HUDEP-2 (cell line): Measurements from ENCODE around the gene FARP2.
"Not testable (repeated sequence)": the region's sequence is repeated elsewhere in the genome, so short reads cannot be mapped to it uniquely, and the experiment has no call there.

ENCODE experiments used
- DNase-seq, 76 experiments: peaks; one replicate each; lab custom pipeline; 2025; ENCODE audit not compliant: unreplicated experiment in 76 of 76; lab: John Stamatoyannopoulos, UW

Gene FARP2

DNA sequence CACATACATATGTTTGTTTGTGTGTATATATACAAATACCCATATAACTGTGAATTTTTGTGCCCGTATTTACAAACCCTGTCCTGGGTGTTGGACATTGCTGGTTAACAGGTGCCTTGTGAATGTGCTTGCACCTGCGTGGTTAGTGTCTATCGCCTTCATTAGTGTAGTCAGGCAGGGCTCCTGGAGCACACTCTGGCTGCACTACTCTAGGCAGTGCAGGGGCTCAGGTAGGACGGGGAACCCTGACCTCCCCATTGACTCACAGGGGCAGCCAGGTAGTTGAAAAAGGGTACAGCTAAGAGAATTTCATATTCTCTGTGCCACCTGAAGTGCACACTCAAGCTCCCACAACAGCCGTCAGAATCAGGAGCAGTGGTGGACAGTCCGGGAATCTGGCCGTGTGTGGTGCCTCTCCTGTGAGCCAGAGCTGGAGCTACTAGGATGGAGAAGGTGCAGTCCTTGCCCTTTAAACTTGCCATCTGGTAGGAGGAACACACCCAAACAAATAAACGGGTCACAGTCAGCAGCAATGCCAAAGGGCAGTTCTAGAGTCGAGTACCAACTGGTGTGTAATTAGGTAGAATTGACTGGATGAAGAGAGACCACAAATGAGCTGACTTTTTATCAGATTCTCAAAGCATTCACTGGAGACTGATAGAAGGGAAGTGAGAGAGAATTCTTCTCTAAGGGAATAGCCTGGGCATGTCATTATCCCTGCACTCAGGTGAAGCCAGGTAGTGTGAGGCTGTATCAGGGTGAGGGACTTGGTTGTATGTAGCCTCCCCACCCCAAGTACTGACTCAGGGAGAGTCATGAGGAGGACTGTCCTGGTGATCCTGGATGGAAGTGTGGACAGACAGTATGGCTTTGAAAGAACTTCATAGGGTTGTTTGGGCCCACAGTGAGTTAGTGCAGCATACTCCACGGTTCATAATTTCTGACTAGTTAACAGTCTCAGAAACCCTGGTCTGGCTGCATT, 44.1 kb downstream of the FARP2 start:
- DNase-seq = no peak

DNA sequence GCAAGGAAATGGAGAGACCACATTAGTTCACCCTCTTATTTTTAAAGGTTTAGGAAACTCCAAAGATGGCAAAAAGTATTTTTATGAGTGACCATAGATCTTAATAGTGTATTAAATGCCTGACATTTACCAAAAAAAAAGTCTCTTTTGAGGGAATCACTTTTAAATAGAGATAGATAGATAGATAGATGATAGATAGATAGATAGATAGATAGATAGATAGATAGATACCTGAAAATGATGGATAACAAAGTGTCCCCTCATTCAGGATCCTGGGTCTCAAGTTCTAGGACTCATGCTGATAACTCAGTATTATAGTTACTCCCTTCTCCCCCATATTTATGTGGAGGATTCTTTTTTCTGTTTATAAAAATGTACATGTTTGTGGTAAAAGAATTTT, 52.8 kb downstream of the FARP2 start:
- no peak for DNase-seq

DNA sequence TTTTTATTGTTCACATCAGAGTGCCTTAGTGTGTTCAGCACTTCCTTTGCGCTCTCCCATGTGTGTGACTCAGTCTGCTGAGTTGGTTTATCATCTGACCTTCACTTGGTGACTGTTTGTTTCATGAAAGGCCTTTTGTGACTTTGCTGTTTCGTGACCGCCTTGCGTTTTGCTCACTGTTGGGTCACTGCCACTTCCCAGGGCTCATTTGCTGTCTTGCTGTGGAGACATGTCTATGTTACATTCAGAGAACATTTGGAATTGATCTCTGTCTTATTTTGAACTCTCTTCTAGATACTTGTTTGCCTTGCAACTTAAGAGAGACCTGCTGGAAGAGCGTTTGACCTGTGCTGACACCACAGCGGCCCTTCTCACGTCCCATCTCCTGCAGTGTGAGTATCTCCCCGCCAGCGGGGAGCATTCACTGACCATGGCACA, 54.7 kb downstream of the FARP2 start:
- DNase-seq = no peak

DNA sequence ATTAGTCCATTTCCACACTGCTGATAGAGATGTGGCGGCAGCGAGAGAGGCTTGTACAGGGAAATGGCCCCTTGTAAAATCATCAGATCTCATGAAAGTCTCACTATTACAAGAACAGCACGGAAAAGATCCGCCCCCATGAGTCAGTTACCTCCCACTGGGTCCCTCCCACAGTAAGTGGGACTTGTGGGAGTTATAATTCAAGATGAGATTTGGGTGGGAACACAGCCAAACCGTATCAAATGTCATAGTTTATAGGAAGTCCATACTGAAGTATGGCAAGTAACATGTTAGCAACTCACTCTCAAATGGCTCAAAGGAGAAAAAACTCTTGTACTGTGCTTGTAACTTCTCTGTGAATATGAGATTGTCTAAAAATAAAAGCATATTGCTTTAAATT, 56.1 kb downstream of the FARP2 start:
- DNase-seq = peak in 63 of 76 experiments; percentile 7 to 89 (median 48)

DNA sequence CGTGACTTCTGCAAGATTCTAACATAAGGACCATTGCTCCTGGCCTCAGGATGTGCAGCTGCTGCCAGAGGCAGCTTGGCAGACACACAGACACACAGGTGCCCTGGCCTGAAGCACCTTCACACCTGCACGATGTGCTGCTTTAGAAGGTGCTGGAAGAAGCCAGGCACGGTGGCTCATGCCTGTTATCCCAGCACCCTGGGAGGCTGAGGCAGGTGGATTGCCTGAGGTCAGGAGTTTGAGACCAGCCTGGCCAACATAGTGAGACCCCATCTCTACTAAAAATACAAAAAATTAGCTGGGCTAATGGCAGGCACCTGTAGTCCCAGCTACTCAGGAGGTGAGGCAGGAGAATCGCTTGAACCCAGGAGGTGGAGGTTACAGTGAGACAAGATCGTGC, 57.4 kb downstream of the FARP2 start:
- not testable (repeated sequence) for DNase-seq

DNA sequence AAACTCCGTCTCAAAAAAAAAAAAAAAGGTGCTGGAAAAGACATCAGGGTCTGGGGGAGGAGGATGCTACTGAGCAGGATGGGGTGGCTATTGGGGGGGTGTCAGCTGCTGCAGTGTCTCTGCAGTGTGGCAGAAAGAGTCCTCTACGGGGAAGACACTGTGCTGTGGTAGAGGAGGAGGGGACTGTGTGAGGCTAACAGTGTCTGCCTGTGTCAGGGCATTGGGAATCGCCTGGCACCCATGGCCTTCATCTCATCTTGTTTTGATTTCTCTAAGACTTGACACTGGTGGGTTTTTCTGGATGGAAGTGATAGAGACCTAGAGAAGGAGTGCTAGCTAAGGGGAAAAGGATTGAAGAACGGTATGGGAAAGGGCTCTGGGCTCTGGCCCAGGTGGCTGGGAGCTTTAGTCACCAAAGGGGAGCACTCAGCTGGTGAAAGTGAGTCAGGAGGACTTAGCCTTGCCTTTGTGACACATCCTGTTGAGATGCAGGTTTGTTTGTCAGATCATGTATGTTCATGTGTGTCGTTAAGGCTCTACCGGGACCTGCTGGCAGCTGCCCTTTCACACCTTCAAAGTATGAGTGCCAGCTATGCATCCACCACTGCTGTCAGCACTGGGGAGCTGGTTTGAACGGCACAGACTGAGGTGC, 58.0 kb downstream of the FARP2 start:
- DNase-seq = no peak

DNA sequence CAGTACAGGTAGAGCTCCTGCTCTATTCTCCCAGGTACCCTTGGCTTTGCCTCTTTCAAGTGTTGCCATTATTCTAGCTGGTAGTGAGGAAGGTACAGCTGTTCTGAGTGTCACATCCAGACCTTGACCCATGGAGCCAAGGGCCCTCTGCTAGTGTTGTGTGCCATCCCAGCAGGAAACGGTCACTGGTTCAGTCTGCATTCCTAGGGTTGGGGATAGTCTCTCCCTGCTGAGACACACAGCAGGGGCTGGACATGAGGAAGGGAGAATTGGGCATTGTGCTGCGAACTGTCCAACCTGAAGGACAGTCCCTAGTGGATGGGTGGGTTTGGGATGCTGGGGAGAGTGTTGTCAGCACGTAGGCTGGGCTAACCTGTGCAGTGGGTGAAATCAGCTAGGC, 59.1 kb downstream of the FARP2 start:
- DNase-seq = no peak

DNA sequence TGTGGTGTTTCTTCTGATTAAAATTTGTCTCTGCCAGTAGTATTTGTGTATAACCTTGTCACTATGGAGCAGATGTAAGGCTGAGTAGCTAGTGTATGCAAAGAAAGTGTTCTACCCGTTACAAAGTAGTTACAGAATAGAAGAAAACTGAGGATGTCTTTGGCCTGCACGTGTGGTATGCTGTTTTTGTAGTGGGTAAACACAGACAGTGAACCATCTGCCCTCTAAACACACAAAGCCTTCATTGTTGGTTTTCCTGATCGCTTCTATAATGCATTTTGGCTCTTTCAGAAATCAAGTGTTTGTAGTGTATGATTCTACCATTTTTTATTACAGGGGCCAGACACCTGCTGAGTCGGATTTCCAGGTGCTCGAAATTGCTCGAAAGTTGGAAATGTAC, 61.5 kb downstream of the FARP2 start:
- no peak for DNase-seq

DNA sequence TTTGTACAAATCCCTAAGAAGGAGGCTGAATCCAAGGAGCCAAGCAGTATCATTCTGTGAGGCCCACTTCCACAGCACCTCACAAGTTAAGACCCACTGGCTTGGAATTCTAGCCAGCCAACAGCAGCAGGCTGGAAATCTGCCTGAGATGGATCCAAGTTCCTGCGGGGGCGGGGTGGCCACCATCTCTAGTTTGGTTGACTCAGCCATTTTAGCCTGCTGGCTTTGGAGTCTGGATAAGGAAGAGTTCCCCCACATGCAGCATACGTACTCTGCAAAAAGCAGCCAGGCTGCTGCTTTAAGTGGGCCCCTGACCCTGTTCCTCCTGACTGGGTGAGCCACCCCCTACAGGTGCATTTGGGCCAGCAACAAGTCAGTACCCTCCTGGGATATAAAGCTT, 65.2 kb downstream of the FARP2 start:
- no peak for DNase-seq

DNA sequence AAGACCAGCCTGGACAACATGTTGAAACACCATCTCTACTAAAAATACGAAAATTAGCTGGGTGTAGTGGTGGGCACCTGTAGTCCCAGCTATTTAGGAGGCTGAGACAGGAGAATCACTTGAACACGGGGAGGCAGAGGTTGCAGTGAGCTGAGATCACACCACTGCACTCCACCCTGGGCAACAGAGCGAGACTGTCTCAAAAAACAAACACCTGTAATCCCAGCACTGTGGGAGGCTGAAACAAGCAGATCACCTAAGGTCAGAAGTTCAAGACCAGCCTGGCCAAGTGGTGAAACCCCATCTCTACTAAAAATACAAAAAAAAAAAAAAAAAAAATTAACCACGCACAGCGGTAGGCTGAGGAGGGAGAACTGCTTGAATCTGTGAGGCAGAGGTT, 65.9 kb downstream of the FARP2 start:
- DNase-seq = not testable (repeated sequence)

DNA sequence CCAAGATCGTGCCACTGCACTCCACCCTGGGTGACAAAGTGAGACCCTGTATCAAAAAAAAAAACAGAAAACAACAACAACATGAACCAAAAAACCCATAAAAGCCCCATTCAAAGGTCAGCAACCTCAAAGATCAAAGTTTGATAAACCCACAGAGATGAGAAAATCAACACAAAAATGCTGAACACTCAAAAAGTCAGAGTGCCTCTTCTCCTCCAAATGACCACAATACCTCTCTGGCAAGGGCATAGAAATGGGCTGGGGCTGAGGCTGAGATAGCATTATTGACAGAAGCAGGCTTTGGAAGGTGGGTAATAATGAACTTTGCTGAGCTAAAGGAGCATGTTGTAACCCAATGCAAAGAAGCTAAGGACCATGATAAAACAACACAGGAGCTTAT, 66.3 kb downstream of the FARP2 start:
- no peak for DNase-seq

DNA sequence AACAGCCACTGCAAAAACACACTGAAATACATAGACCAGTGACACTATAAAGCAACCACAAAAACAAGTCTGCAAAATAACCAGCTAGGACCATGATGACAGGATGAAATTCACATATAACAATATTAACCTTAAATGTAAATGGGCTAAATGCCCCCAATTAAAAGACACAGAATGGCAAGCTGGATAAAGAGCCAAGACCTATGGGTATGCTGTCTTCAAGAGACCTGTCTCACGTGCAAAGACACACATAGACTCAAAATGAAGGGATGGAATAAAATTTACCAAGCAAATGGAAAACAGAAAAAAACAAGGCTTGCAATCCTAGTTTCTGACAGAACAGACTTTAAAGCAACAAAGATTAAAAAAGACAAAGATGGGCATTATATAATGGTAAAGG, 67.4 kb downstream of the FARP2 start:
- DNase-seq = not testable (repeated sequence)

DNA sequence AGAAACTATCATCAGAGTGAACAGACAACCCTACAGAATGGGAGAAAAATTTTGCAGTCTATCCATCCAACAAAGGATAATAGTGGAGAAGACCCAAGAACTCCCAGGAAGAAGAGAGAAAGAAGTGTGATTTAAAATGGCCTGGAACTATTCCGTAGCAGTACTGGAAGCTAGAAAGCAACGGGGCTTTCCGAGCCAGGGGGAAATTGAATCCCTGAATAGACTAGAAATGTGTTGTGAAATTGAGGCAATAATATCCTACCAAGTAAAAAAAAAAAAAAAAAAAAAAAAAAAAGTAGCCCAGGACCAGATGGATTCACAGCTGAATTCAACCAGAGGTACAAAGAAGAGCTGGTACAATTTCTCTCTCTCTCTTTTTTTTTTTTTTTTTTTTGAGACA, 69.3 kb downstream of the FARP2 start:
- DNase-seq = no peak

DNA sequence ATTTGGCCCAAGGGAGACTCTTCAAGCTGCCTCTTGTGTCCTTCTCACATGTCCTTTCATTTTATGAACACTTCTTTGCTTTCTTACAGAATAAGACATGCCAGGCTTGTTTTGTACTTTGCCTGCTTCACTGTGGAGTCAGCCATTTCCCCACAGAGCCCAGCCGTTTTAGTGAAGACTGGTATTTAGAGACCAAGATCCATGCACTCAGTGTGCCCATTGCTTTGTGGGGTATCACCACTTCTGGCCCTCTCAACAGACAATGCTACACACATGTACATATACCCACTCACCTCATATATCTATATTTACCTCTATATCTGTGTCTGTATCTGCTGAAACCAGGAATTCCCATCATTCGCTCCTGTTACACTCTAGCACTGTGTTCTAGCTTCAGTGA, 74.1 kb downstream of the FARP2 start:
- DNase-seq = no peak

DNA sequence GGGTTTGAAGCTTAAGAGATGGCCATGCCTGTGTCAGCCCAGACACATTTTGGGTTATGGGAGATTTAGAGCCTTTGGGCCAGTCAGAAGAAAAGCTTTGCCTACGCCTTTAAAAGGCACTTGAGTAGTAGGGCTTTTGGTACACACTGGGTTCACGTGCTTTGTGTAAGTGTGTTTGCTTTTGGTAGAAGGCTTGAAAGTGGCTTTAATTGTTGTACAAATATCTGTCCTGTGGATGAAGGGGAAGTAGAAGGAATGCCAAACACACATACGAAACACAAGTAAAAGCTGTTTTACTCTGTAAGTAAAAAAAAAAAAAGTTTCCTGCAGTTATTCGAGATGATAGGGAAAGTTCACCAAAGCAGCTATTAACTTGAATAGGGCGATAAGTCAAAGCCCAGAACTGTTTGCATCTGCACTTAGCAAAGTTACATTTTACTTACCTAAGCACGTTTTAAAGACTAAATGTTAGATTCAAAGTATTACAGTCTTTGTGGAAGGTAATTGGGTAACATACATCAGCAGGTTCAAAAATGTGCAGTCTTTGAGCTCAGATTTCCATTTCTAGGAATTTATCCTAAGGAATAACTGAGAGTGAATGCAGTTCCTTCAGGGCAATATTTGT, 76.9 kb downstream of the FARP2 start:
- no peak for DNase-seq

DNA sequence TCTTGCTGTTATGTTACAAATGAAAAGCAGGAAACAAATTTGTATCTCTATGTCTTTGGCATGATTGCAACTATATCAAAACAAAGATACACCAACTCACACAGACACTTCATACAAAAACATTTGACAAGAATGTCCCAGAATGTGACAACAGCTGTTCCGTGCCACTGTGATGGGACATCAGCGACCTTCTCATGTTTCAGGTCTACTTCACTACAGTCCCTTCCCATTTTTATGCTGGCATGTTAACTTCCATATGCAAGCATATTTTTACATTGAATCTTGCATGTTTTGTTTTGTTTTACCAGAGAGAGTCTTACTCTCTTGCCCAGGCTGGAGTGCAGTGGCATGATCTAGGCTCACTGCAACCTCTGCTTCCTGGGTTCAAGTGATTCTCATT, 81.1 kb downstream of the FARP2 start:
- DNase-seq = no peak

DNA sequence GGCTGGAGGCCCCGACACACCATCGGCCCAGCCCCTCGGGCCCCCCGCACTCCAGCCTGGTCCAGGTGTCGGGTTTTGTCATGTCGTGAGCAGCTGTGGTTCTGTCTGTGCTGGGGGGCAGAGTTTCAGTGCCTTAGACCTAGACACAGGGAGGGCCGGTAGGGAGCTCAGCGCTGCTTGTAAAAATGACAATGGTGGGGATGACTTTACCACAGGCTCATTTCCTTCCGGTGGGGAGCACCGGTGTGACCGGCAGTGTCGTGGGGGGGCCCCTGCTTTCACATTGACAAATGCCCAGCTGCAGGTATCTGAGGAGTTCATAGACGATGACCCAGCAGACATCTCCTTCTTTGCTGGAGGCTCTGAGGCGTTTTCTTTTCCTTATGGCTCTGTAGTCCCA, 85.4 kb downstream of the FARP2 start:
- DNase-seq = no peak

DNA sequence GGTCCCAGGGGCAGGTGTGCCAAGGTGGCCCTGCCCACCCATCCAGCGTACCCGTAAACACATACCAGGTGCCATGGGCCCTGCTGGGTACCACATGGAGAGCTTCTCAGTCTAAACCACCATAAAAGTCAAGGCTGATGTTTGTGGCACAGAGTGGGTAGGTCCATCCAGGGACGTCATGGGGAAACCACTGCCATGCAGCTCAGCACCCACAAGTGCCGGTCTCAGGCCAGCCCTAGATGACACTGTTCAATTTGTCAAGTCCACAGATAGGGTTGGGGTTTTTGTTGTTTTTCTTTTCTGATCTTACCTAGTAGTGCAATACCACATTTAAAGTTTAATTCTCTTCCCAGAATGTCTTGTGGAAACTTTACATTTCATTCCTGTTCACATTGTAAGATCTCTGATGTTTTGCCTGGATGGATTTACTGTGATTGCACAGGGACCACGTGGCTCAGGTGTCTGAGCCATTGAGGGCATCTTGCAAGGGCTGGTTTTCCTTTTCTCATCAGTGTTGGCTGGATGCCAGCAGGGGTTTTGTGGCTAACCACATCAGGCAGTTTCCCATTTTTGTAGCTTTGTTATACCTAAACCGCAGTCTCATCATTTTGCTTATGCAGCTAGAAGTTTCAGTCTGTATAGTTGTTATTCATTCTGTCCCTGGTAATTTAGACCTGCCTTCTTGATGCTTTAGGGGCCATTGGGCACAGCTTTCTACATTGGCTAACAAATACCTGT, 87.6 kb downstream of the FARP2 start:
- DNase-seq = peak in 29 of 76 experiments; percentile 3 to 46 (median 19)

DNA sequence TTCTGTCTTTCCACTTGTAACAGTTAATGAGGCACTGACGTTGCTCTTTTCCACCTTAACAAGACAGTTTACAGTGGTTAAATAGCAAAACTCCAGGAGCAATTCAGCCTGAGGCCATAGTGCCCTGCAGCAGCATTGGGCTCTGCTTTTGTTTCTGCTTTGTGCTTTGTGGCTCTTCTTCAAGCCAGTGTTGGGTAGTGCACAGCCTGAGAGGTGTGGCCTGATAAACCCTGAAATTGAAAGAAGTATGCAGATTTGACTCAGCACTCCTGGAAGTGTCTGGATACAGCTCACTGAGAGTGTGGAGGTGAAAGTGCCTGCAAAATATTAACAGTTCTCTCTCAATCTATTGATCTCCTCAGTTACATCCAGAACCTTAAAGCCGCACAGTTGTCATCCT, 89.3 kb downstream of the FARP2 start:
- no peak for DNase-seq

DNA sequence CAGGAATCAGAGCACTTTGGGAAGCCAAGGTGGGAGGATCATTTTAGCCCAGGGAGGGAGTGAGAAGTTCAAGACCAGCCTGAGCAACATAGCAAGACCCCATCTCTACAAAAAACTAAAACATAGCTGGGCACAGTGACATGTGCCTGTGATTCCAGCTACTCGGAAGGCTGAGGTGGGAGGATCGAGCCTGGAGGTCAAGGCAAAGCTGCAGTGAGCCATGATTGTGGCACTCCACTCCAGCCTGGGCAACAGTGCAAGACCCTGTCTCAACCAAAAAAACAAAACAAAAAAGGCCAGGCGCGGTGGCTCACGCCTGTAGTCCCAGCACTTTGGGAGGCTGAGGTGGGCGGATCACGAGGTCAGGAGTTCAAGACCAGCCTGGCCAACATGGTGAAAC, 94.0 kb downstream of the FARP2 start:
- not testable (repeated sequence) for DNase-seq
